Measurements from ENCODE around the gene ARHGEF26. TPM values are rescaled to one million over a fixed set of nuclear protein-coding genes. Genes with fewer than 3 reads are reported as not detected.
"Not testable (repeated sequence)": the region's sequence is repeated elsewhere in the genome, so short reads cannot be mapped to it uniquely, and the experiment has no call there.

ARHGEF26 gene, protein sequence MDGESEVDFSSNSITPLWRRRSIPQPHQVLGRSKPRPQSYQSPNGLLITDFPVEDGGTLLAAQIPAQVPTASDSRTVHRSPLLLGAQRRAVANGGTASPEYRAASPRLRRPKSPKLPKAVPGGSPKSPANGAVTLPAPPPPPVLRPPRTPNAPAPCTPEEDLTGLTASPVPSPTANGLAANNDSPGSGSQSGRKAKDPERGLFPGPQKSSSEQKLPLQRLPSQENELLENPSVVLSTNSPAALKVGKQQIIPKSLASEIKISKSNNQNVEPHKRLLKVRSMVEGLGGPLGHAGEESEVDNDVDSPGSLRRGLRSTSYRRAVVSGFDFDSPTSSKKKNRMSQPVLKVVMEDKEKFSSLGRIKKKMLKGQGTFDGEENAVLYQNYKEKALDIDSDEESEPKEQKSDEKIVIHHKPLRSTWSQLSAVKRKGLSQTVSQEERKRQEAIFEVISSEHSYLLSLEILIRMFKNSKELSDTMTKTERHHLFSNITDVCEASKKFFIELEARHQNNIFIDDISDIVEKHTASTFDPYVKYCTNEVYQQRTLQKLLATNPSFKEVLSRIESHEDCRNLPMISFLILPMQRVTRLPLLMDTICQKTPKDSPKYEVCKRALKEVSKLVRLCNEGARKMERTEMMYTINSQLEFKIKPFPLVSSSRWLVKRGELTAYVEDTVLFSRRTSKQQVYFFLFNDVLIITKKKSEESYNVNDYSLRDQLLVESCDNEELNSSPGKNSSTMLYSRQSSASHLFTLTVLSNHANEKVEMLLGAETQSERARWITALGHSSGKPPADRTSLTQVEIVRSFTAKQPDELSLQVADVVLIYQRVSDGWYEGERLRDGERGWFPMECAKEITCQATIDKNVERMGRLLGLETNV
- polyA plus RNA-seq (2013, experiment 1 of 2; ENCODE audit: insufficient read length): 2.0 TPM
- polyA plus RNA-seq (2013, experiment 2 of 2; ENCODE audit: insufficient read length): 2.4 TPM

DNA sequence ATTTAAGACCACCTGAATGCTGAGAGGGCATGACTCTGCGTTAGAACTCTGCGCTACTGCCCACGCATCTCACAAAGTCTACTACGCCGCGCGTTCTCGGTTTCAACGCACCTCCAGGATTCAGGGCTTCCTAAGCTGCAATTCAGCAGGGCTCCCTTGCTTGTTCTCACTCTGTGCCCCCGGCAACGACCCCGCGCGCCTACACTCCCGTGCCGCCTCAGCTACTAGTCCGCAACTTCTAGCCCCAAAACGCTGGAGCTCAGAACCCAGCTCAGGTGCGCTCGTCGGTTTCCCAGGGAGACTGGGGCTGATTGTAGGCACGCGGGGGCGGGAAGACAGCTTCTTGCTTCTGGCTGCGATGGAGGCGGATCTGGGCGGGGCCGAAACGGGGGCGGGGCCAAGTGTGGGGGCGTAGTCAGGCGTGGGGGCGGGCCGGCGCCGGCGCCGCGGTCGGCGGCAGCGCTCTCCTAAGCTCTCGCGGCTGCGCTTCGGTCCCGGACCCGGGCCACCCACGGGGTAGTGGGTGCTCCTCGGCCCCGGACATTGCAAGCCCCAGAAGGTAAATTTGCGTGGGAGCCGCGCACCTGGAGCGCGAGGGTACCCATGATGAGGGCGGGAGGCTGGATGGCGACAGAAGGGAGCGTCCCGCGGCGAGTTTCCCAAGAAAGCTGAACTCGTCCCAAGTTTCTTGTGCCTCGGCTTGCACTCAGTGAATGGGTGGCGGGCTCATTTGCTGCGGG, at the start of gene ARHGEF26:
TSS of gene ARHGEF26 (plus strand) at position 430 of the 740 bp plus-strand sequence. CDS start 603 bp downstream, outside the sequence.
- peak; percentile 72 for DNase-seq

DNA sequence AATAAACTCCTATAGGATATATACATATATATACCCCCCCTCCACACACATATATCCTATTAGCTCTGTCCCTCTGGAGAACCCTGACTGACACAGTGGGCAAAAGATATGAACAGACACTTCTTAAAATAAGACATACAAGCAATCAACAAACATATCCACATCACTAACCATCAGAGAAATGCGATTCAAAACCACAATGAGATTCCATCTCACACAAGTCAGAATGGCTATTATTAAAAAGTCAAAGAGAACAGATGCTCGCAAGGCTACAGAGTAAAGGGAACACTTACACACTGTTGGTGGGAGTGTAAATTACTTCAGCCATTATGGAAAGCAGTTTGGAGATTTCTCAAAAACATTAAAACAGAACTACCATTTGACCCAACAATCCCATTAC, 46.2 kb upstream of the ARHGEF26 start:
- no peak for DNase-seq

DNA sequence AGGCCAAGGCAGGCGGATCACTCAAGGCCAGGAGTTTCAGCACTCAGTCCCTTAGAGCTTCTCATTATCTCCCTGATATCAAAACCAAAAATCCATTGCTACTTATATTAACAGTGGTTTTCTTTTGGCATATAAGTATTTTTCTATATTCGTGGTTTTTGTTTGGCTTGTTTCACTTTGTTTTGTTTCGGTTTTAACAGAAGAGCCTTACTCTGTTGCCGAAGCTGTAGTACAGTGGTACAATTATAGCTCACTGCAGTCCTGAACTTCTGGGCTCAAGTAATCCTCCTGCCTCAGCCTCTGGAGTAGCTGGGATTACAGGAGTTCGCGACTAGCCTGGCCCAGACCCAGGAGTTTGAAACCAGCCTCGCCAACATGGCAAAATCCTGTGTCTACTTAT, 42.5 kb upstream of the ARHGEF26 start:
- no peak for DNase-seq

DNA sequence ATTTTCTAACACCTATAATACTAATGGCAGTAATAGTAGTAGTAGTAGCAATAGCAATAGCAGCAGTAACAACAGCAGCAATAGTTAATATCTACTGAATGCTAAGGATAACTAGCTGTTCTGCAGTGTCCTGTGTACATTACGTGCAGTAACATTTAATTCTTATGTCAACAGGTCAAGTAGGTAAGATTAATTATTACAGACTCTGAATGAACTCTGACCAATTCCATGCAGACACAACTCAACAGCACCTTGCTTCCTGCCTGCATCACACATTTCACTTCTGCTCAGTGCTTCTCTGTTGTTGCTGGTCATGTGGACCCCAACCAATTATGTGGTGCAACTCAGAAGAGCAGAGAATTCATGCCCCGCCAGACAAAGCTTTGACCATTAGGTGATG, 39.9 kb upstream of the ARHGEF26 start:
- no peak for DNase-seq

DNA sequence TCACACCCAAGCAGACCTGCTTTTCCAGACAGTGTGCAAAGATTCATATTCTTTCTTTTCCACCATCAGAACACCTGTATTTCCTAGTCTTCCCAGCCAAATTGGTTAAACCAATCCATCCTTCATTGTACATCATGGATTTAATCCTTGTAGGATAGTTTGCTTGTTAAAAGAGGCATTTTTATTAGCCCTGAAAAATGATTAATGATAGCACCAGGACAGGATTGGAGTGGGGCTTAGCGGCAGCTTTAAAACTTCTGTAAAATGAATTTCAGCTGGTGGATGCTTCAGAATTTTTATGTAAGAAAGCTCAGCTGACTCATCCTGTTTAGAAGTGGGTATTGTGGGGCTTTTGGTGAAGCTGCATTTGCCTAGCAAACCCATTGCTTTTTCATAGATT, 36.1 kb upstream of the ARHGEF26 start:
- no peak for DNase-seq

DNA sequence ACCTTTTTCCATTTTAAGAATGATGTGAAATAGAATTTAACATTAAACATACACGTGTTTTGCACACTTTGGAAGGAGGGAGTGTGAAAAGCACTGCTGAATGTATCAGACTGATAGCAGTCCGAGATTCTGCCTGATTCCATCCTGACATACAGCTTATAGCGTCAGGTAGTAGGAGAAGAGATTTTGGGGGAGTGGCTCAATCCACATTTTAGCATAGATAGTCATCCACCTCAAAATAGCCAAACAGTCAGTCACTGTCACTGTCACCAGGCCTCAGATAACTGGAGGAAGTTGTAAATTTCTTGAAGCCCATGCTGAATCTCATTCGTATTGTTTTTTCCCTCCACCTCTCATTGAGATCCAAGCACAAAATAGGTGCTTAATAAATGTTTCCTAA, 35.4 kb upstream of the ARHGEF26 start:
- no peak for DNase-seq

DNA sequence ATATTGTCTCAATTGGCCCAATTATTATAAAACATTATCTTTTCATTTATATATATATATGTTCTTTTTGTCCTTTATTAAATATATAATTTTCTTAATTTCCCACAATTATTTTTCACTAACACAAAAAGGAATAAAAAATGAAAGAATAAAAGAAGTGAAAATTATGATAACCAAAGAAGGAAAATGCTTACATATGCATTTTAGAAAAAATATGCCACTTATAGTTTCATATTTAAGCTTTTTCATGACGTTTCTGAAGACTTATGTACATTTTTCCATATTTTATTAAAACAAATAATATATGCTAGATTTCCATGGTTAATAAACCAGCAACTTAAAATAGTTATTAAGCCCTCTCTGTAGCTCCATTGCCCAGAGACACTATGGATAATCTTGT, 34.9 kb upstream of the ARHGEF26 start:
- no peak for DNase-seq

DNA sequence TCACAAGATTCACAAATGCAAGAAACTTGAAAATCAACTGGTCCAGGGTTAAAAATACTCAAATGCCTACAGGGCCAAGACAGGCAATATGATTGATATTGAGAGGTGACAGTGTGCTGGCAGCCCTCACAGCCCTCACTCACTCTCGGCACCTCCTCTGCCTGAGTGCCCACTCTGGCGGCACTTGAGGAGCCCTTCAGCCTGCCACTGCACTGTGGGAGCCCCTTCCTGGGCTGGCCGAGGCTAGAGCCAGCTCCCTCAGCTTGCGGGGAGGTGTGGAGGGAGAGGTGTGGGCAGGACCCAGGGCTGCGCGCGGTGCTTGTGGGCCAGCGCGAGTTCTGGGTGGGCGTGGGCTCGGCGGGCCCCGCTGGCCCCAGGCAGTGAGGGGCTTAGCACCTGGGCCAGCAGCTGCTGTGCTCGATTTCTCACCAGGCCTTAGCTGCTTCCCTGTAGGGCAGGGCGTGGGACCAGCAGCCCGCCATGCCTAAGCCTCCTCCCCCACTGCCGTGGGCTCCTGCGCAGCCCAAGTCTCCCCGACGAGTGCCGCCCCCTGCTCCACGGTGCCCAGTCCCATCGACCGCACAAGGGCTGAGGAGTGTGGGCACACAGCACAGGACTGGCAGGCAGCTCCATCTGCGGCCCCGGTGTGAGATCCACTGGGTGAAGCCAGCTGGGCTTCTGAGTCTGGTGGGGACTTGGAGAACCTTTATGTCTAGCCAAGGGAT, 33.3 kb upstream of the ARHGEF26 start:
- not testable (repeated sequence) for DNase-seq

DNA sequence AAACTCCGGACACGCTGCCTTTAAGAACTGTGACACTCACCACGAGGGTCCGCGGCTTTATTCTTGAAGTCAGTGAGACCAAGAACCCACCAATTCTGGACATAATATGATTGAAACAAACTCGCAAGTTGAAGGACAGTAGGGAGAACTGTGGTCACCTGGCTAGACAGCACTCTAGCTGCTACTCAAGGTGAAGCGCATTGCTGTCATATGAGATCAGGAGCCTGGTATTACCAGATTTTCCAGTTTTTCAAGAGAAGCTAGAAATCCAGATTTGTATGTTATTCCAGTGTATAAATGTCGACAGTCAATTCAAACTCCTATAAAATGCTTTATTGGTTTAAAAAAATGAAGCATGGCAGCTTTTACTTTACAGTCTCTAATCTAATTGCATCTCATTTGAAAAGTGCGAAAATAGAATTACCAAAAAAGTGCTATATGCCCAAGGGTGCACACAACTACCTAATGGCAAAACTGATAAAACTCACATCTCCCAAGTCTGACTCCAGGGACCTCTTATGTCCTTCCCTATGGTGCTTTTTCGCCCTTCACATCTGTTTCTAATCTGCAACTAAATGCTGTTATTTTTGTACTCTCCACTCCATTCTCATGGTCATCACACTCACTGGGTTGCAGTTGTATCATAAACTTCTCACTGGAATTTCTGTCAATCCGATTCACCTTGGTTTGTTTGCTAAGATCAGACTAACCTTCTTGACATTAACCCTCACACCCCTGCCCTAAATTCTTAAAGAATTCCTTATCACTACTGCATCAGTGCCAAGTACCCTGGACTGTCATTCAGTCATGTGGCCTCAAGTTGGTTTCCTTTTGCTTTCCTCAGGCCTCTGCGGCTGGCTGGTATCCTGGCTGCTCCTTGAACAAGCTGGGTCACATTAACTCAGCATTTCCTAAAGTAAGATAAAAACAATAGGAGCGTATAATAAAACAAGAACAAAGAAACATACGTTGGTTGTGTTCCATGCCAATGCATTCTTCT, 31.5 kb upstream of the ARHGEF26 start:
- peak; percentile 6 for DNase-seq

DNA sequence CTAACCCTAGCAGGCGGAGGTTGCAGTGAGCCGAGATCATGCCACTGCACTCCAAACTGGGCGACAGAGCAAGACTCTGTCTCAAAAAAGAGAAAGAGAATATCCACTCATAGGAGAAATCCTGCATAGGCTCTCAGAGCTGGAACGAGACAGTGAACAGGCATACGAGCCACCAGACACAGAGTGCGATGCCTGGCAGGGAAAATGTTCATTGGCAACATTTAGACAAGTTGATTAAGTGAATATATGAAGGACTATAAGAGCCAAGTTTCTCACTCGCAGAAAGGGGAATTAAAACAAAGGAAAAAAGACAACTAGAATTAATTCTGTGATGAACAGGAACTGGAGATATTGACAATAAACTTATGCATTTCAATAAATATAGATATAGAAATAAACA, 27.1 kb upstream of the ARHGEF26 start:
- DNase-seq: no peak

DNA sequence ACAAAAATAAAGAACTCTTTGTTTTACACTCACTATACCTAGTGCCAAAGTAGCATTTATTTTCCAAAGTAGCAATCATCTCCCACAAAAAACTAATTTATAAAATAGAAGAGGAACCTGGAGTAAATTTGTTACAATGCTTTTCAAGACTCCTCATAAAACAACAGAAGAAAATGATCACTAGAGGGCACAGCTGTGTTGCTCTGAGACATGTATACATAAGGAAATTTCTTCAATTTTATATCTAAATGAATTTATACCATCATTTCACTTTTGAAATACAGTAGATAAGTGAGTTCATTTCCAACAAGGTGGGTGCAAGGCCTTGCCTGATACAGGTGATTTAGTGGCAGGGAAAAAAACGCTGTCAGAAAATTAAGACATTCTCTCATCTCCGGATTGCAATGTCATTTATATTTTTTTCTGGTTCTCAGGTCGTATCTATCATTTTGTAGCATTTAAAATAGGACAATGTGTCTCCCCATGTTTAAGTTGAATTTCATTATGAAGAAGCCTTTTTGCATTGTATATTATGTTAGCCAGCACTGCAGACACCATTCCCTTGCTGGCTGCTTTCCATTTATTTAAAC, 25.3 kb upstream of the ARHGEF26 start:
- peak; percentile 29 for DNase-seq

DNA sequence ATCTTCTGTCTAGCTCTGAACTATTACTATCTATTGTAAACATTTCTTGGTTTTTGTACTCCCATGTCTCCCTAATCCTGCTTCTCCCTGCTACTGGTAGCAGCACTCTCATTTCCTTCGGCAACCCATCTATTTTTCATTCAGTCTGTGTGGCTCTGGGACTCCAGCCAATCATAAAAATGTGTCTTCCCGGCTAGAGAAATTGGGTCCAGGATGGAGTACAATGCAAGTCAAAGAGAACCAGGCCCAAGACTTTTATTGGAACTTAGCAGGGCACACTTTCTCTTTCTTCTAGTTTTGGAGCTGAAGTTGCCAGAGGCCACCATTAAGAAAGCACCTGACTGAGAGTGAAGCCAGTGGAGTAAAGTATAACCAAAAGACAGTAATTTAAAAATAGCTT, 22.8 kb upstream of the ARHGEF26 start:
- DNase-seq: peak; percentile 4

DNA sequence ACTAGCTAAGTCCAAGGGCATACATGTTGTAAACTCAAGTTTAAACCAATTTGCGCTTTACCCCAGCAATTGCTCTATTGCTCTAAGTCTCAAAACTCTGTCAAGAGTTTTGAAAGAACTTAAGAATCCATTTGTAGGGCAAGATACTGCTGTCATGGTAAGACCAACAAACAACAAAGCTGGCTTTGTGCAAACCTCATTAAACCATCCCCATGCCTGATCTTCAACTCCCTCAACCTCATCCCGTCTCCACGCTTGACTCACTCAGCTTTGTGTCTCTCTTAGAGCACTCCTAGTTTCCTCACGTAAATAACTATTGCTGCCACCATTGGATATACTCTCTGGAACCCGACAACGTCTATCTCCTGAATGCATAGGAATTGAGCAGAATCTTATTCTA, 20.6 kb upstream of the ARHGEF26 start:
- no peak for DNase-seq

DNA sequence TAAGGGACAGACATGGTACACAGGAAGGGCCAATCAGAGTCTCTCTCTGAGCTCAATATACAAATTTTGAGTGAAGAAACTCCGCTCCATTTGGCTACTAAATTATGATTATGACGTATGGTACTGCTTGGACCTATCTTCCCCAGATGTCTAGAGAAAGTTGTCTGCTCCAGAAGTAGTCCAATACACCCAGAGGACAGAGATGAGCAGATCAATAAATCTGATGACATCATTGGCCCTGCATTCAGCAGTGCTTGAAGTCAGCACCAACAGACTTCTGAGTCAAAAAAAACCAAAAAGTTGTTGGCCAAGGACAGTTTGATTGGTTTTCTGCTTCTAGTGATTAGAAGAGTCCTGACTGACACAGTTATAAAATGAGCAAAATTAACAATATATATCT, 19.9 kb upstream of the ARHGEF26 start:
- DNase-seq: no peak

DNA sequence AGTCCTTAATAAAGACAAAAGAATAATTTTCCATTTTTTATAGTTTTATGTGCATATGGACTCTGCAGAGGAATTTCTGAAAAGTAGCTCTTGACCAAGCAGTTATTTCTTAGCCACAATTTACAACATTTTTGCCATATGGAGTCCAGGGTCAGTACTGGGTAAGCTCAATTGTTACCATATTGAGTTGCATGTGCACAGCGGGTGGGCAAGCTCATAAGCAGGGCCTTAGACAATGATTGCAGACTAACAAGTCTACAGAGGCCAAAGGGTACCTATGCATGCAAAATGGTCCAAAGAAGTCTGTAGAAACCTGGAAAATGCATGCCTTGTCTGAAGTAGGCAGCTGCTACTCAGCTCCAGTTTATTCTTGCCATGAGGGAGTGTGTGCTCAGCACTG, 19.0 kb upstream of the ARHGEF26 start:
- no peak for DNase-seq

DNA sequence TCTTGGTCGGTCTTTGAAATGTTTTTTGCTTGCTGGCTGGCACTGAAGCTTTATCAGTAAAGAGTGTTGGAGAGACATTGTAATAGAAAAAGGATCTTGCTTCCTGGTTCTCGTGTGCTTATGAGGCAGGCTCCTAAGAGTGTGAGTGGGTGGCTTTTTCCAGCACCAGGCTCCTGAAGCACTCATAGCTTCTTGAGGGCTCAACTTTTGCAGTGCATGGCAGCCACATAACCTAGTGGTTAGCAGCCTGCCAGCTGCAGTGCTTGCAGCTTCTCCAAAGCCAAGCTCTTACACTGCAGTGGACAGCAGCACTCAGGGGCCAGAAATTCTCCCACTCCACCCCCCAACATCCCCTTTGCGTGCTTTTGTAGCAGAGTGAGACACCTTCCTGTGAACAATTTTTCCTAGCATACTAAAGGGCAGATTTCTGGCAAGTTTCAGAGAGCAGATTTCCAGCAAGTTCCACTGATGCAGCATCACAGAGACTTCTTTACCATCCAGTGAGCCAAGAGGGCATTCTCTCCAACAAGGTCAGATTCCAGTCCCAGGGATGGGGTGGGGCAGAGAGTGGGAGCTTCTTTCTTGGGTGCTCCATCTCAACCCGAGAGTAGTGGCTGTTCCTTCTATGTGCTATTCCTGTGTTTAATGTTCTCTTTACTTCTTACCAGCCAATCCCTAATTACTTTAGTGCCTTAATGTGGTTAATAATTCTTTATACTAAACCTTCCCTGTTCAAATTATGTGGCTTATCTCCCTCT, 15.8 kb upstream of the ARHGEF26 start:
- DNase-seq: no peak

DNA sequence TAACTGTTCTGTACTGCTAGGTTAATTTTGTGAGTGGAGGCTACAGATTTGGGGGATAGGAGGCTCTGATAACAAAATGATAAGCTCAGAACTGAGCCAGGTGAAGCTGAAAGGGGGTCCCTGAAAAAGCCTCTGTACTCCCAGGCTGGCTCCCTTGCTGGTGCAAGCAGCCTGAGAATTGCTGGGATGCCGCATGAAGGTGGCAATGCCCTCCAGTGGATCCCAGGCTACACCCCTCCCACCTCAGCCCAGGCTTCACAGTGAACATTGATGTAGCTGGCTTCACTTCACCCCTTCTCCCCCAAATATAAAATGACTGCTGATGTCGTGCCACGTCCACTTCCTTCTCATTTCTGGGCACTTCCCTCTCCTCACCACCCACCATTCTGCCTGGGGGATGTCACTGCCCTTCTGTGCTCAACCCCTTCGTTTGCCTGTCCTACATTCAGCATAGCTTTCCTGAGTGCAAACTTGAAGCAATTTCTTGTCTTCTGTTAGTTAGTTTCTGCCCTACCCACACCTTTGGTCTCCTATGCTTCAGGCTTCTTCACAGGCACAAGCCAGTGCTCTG, 9.7 kb upstream of the ARHGEF26 start:
- no peak for DNase-seq

DNA sequence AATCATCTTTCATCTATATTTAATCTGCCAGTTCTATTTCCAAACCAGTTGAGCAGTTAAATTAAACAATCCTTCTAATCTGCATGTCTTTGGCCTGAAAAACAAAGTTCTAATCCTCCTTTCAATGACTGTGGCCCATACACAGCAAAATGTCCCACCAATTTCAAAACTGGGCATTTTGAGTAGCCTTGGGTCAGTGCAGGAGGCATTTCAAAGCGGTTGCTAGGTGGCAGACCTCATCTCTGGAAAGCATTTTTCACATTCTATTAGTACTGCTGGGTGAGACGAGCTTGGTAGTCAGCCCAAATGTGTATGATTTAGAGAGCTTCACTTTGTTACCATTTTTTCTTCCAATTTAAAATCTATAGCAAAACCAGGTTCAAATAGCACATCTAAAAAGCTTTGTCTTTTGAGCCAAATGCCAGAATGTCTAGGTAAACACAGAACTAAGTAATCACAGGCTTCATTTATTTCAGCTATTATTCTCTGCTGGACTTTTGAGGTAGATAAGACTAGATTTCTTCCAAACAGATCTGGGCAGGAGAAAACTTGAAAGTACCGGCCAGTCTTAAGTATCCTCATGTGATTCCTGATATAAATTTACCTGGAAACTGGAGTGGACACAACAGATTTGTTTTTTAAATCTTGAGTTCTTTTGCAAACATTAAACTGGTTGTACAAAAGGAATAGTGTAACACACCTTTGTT, 8.9 kb upstream of the ARHGEF26 start:
- no peak for DNase-seq

DNA sequence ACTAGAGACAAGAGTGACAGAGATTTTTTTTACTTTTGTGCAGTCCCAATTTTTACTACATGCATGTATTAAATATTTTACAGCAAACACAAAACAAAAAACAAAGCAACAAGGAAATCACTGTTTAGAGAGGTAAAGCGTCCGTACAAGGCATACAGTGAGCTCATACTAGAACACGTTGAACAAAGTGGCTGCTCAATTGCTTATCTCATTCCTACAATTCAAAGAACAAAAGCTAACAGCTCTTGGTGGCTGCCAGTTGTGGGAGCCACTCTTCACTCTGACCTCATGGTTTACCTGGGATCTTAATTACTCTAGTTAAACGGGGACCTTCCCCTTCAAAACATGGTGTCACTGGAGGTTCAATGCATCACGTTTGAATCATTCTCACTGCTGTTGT, 7.6 kb upstream of the ARHGEF26 start:
- no peak for DNase-seq
